NCI-H1436 treated with DMSO at 0.1 percent for 48 hours (cell line): Measurements from ENCODE around the gene SCAMP1.
A peak's percentile ranks its signal among the peaks of the same experiment; 100 is the strongest.
"Not testable (repeated sequence)": the region's sequence is repeated elsewhere in the genome, so short reads cannot be mapped to it uniquely, and the experiment has no call there.

Source experiments
- DNase-seq: peaks from one replicate; lab custom pipeline; 2025; lab: John Stamatoyannopoulos, UW

SCAMP1 gene, protein sequence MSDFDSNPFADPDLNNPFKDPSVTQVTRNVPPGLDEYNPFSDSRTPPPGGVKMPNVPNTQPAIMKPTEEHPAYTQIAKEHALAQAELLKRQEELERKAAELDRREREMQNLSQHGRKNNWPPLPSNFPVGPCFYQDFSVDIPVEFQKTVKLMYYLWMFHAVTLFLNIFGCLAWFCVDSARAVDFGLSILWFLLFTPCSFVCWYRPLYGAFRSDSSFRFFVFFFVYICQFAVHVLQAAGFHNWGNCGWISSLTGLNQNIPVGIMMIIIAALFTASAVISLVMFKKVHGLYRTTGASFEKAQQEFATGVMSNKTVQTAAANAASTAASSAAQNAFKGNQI

DNA sequence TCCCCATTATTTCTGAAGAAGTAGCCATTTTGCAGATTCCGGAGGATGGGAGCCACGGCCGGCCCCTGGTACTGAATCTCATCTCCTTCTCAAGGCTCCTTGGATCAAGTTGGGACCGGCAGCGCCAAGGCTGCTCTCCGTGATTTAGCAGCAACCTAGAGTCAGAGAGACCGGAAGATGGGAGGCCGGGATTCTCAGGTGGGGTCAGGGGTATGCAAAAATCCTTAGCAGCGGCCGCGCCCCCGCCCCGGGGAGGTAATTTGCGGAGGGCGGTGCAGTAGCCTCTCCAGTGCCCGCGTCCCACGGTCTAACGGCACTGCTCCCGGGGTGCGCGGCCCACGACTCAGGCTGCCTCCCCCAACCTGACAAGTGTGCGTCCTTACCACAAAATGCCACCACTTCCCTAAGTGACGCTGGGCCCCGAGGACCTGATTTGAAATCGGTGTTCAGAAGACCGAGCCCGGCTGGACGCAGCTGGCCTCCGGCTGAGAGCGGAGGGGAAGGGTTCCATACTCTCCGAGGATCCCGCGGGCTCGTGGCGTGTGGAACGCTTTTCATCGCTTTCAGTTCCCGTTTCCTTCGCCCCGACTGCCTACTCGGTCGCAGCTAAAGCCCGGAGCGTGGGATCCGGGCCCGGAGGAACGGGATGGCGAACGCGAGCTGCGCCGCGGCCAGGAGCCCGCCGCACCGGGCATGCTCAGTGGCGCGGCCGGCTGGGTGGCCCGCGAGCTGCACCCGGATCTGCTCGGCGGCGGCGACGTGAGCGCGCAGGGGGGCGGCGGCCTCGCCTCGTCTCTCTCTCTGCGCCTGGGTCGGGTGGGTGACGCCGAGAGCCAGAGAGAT, at the start of gene SCAMP1:
TSS of gene SCAMP1 (plus strand) at position 787 of the 843 bp plus-strand sequence. CDS start at position 842, 55 bp downstream.
- peak; percentile 47 for DNase-seq

DNA sequence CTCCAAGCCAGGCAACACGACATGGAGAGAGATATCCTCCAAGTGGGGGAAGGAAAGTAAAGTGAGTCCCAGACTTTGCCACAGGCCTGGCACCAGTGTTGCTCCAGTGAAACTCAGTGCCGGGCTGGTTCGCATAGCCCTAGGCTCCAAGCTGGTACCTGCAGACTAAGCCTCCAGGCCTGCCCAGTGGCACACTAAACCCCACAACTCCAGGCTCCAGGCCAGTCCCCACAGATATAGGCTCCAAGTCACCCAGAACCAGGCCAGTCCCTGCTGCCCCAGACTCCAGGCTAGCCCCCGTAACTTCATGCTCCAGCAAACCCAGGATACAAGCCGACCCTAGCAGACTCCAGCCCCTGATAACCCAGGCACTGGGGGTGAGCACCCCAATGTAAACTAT, 42.9 kb upstream of the SCAMP1 start:
- DNase-seq, result no peak

- no peak for DNase-seq
These were observed 42.1 kb upstream of the SCAMP1 start for GRCh38 chr5:78318337-78318736.

DNA sequence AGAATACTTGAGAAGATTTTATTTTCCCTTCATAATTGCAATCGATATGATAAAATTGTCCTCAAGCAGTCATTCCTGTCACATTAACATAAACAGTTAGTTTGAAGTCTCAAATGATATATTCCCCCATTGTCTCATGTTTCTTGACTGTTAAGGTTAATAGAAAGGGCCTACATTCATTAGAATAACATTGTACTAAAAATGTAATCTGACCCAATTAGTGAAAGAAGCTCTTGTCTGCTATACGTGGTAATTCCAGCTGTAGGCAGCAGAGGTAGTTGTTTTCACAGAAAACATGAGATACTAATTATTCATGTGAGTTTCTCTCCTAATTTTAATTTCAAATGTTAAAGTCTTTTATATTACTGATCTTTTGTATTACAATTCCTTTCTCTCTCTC, 40.0 kb upstream of the SCAMP1 start:
- peak; percentile 26 for DNase-seq

DNA sequence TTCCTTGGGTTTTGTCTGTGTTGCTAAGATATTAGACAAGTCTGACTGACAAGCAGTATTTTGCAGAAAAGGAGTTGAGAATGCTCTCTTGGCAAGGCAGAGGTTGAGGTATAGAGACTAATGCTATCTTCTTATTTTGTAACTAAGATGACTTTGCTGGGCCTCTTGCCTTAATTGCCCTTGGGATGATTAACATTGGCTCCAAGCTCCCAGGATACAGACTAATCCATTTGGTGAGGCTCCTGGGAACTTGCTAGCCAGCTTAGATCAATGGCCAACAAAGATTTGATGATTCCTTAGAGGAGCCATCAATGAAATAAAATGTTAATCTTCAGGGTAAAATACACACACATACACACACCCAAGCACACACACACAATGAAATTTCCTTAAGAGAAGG, 37.2 kb upstream of the SCAMP1 start:
- DNase-seq, result no peak

GRCh38 chr5:78326930-78327329, 33.5 kb upstream of the SCAMP1 start:
- no peak for DNase-seq

DNA sequence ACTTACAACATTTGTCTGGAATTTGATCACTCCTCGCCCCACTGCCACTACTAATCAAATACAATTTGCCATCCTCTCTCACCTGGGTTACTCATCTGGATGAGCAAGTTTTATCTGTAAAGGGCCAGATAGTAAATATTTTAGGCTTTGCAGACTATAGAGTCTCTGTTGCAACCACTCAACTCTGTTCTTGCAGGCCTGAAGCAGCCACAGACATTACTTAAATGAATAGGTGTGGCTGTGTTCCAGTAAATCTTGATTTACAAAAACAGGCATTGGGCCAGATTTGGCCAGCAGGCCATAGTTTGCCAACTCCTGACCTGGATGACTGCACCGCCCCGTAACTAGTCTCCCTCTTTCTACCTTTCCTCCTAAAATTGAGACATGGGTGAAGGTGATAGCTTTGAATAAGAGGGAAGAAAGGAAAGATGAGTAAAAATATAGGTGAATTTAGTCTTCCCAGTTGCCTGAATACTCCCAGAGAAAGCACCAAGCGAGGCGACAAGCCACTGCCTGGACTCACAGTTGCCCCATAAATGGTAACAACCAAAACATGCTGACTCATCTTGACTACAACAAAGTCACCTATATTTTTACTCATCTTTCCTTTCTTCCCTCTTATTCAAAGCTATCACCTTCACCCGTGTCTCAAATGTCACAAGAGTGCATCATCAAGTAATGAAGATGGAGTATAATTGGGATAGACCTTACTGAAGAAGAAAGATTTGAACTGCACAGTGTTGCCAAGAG, 32.5 kb upstream of the SCAMP1 start:
- DNase-seq, result no peak

GRCh38 chr5:78328585-78329173, 31.7 kb upstream of the SCAMP1 start:
- DNase-seq, result no peak

DNA sequence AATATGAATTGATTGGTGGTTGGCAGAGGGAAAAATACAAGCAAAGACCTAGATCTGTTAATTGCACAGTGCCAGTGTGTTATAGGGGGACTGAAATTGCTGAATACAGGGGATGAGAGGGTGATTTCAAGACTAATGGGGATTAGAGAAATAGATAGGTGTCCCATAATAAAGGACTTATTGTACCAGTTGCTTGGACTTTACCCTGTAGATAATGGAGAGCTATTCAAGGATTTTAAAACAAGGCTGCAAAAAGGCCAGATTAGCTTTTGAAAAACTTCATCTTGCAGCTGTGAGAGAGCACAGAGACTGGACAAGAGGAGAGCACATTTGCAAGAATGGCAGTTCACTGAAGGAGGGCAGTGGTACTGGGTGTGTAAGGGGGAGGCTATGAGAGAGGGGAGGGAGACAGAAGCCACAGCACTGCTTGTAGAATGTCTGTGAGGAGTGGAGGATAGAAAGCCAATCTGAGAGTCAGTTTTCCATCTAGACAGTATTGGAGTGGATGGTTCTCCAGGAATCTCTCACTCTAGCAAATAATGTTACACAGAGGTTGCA, 28.8 kb upstream of the SCAMP1 start:
- no peak for DNase-seq

GRCh38 chr5:78334811-78335210, 25.6 kb upstream of the SCAMP1 start:
- no peak for DNase-seq

- no peak for DNase-seq
These were observed 24.4 kb upstream of the SCAMP1 start for GRCh38 chr5:78335976-78336375.

DNA sequence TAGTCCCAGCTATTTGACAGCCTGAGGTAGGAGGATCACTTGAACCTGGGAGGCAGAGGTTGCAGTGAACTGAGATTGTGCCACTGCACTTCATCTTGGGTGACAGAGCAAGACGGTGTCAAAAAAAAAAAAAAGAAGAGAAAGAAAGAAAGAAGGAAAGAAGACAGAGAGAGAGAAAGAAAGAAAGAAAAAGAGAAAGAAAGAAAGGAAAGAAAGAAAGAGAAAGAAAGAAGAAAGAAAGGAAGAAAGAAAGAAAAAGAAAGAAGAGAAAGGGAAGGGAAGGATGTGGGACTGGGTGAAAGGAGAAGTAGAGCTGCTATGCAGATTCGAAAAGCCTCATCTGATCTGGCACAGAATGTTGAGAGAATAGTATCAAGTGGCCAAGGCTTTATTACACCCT, 23.7 kb upstream of the SCAMP1 start:
- no peak for DNase-seq

DNA sequence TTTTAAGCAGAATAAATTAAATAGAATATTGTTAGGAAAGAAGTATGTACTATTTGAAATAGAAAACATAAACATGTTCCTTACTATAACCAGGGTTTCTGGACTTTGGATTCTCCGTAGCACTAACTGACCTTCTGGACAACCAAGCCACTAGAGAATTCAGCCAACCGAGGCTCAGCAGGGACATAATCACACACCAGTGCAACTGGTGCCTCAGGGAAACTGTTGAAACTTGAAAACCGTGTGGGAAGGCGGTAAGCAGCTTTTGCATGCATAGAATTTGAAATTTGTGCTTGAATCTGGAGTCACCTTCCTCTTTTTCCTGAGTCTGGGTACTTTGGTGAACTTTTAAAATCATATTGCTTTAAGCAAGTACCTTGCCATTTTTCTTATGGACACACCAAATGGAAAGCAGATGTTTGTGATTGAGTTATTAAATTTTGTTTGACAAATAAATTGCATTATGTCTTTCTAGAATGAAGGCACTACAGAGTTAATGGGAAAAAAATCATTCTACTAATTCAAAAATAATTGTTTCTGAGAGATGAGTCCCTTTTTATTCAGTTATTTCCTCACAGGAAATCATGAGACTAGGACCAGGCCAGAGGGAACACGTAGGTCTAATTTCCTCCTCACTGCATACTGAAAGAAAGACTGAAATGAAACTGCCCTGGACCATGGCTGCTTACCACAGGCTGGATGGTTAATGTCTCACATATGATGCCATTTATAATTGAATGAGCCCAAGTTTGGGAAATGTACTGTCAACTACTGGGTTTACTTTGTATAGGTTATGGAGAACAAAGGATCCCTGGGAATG, 20.6 kb upstream of the SCAMP1 start:
- DNase-seq, result no peak

GRCh38 chr5:78341440-78341839, 19.0 kb upstream of the SCAMP1 start:
- no peak for DNase-seq

- DNase-seq, result no peak
These were observed 14.9 kb upstream of the SCAMP1 start for GRCh38 chr5:78345485-78345884.

DNA sequence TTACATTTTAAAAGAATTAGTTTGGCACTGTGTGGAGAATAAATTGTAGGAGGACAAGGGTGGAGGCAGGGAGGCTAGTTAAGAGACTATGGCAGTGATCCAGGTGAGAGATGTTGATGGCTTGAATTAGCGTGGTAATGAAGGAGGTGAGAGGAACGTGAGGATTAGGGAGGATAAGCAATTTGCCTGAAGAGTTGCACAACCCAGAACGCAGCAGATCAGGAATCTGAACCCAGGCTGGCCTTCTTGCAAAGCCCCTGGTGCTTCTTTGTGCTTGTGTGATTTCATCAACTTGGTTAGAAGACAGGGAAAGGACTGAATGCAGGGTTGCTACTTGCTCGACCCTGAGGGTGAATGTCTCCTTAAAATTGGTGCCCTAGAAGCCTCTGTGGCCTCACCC, 6.9 kb upstream of the SCAMP1 start:
- no peak for DNase-seq

- DNase-seq, result no peak
These were observed 6.2 kb upstream of the SCAMP1 start for GRCh38 chr5:78354066-78354670.

DNA sequence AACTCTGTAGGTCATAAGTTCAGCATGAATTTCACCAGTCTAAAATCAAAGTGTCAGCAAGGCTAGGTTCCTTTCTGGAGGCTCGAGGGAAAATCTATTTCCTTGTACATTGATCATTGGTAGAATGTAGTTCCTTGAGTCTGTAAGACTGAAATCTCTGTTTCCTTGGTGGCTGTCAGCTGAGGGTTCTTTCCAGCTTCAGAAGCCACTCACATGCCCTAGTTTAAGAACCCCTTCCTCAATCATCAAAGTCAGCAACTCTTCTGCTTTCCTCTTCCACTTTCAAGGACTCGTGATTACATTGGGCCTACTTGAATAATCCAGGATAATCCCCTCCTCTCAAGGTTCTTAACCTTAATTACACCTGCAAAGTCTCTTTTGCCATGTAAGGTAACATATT, 4.9 kb upstream of the SCAMP1 start:
- no peak for DNase-seq

DNA sequence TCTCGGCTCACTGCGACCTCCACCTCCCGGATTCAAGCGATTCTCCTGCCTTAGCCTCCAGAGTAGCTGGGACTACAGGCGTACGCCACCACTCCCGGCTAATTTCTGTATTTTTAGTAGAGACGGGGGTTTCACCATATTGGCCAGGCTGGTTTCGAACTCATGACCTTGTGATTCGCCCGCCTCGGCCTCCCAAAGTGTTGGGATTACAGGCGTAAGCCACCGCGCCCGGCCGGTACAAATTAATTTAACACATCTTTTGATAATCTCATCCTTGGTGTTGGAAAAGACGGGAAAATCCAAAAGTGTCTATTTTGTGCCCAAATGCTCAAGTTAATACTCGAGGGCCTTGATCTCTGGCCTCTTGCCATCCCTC, 974 bp upstream of the SCAMP1 start:
- DNase-seq, result not testable (repeated sequence)

DNA sequence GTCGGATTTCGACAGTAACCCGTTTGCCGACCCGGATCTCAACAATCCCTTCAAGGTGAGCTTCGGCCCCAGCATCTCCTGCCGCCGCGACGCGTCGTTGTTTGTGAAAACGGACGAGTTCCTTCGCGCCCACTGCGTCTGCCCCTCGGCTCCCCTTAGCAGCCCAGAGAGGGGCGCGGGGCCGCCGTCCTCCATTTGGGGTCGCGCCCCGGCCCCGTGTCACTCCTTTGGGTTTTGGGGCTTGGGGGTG, 182 bp downstream of the SCAMP1 start:
- DNase-seq, result no peak
